ENCODE results near the gene ABCA2.

Gene ABCA2

DNA sequence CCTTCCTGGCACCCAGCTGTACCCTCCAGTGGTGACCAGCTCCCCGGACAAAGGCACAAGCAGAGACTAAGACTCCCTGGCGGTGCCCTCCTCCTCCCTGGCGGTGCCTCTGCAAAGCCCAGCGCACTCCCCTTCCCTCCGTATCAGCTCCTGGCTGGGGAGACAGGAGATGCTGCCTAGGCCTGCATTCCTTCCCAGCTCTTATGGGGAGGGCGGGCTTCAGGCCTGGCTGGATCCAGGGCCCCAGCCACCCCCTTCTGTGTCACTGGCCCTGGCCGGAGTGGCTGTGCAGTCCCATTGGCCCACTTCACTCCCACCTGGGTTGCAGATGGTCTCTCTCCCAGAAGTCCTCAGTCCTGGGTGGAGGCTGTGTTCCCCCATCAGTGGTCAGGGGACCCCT, 69.6 kb downstream of the ABCA2 start:
- Histone ChIP-seq H3K27ac (no peak overlapping the region), H3K4me3 (no peak overlapping the region)
- DNase-seq (ENCODE audit: low spot score): no peak
- TF ChIP-seq CTCF (IDR thresholded peaks at IDR 0.05): no peak

DNA sequence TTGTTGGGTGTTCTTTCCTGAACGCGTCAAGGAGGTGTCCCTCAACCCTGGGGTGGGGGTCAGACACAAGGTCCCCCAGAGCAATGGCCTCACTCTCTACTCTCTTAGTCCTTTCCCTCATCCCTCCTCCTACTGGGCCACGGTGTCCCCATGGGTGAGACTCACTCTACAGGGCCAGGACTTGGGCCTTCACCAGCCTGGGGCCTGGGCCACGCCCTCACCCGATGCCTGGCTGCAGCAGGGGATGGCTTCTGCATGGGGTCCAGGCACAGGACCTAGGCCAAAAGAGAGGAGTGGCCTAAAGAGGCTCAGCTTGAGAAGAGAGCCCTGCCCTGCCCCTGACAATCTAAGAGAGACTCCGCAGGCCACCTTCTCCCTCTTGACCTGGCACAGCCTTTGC, 70.1 kb downstream of the ABCA2 start:
- Histone ChIP-seq H3K4me3 (no peak overlapping the region), H3K27ac (no peak overlapping the region)
- no peak for DNase-seq (ENCODE audit: low spot score)
- no peak for TF ChIP-seq CTCF (IDR thresholded peaks at IDR 0.05)

DNA sequence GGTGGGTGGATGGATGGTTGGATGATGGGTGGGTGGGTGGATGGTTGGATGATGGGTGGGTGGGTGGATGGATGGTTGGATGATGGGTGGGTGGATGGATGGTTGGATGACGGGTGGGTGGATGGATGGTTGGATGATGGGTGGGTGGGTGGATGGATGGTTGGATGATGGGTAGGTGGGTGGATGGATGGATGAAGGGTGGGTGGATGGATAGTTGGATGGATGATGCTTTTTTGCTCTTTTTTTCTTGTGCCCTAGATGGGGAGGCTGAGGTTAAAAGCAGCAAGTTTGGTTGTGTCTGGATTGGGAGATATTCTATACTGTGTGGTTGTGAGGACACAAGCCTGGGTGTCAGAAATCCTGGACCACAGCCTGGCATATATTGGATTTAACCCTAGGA, 70.6 kb downstream of the ABCA2 start:
- TF ChIP-seq CTCF (IDR thresholded peaks at IDR 0.05): no peak
- Histone ChIP-seq H3K4me3 (no peak overlapping the region), H3K27ac (no peak overlapping the region)
- no peak for DNase-seq (ENCODE audit: low spot score)
